Adipocyte (in vitro differentiated cells): Measurements from ENCODE around the gene NEIL3.
A peak's percentile ranks its signal among the peaks of the same experiment; 100 is the strongest.

Experiments
- DNase-seq: peaks from one replicate; pipeline ENCODE4 v3.0.0-alpha.2; 2015; ENCODE audit warnings: low read depth
- H3K27me3 ChIP-seq: replicated peaks from 2 replicates; pipeline ENCODE4 v1.7.0; 2013; ENCODE audit warnings: mild to moderate bottlenecking, low read length, moderate library complexity; ENCODE audit not compliant: control insufficient read depth, insufficient read depth
- H3K36me3 ChIP-seq: 2 replicates; pipeline ENCODE4 v1.7.0; 2013; ENCODE audit warnings: low read length, mild to moderate bottlenecking, moderate library complexity; ENCODE audit not compliant: control insufficient read depth, insufficient read depth, severe bottlenecking
- H3K4me1 ChIP-seq: 2 replicates; pipeline ENCODE4 v1.7.0; 2013; ENCODE audit warnings: mild to moderate bottlenecking, low read length, moderate library complexity; ENCODE audit not compliant: control insufficient read depth, insufficient read depth
- H3K4me3 ChIP-seq: 2 replicates; pipeline ENCODE4 v1.7.0; 2013; ENCODE audit warnings: mild to moderate bottlenecking, low read length, moderate library complexity
- H3K9ac ChIP-seq: 2 replicates; pipeline ENCODE4 v1.7.0; 2013; ENCODE audit warnings: mild to moderate bottlenecking, low read length, moderate library complexity
- H3K9me3 ChIP-seq: 2 replicates; pipeline ENCODE4 v1.7.0; 2013; ENCODE audit warnings: mild to moderate bottlenecking, low read length, moderate library complexity; ENCODE audit not compliant: control insufficient read depth

NEIL3 gene

GRCh38 chr4:177282284-177282835 is 27.3 kb upstream of the NEIL3 start:
- no peak for DNase-seq
- no peak overlapping the region for H3K9ac ChIP-seq

GRCh38 chr4:177283167-177283566 is 26.5 kb upstream of the NEIL3 start:
- no peaks in the 10 kb centered on the region for H3K9me3 ChIP-seq
- H3K27me3 ChIP-seq: no peaks in the 10 kb centered on the region
- peak; percentile 22 for DNase-seq
- H3K4me3 ChIP-seq: no peak overlapping the region
- H3K4me1 ChIP-seq: peaks cover 16% of the 10 kb centered on the region
- no peaks in the 10 kb centered on the region for H3K36me3 ChIP-seq
- H3K9ac ChIP-seq: no peak overlapping the region

More at GRCh38 chr4:177282284-177282835, 27.3 kb upstream of the NEIL3 start:
- Histone ChIP-seq H3K27me3 (no peaks in the 10 kb centered on the region), H3K9me3 (no peaks in the 10 kb centered on the region), H3K36me3 (no peaks in the 10 kb centered on the region), H3K4me1 (peaks cover 16% of the 10 kb centered on the region), H3K4me3 (no peak overlapping the region)

GRCh38 chr4:177285953-177286352 is 23.7 kb upstream of the NEIL3 start:
- Histone ChIP-seq H3K9ac (no peak overlapping the region), H3K9me3 (no peaks in the 10 kb centered on the region), H3K36me3 (no peaks in the 10 kb centered on the region), H3K27me3 (no peaks in the 10 kb centered on the region), H3K4me3 (no peak overlapping the region), H3K4me1 (peaks cover 14% of the 10 kb centered on the region)
- DNase-seq: no peak

- Histone ChIP-seq H3K4me3 (no peak overlapping the region), H3K36me3 (no peaks in the 10 kb centered on the region), H3K27me3 (no peaks in the 10 kb centered on the region), H3K4me1 (peaks cover 1% of the 10 kb centered on the region), H3K9me3 (no peaks in the 10 kb centered on the region), H3K9ac (no peak overlapping the region)
- no peak for DNase-seq
Measured at GRCh38 chr4:177287255-177287654, 22.4 kb upstream of the NEIL3 start.

- Histone ChIP-seq H3K27me3 (no peaks in the 10 kb centered on the region), H3K4me3 (no peak overlapping the region), H3K4me1 (peaks cover 3% of the 10 kb centered on the region), H3K36me3 (no peaks in the 10 kb centered on the region), H3K9me3 (no peaks in the 10 kb centered on the region), H3K9ac (no peak overlapping the region)
- DNase-seq: no peak
Measured at GRCh38 chr4:177288335-177288734, 21.3 kb upstream of the NEIL3 start.

- no peaks in the 10 kb centered on the region for H3K9me3 ChIP-seq
- H3K27me3 ChIP-seq: no peaks in the 10 kb centered on the region
- H3K36me3 ChIP-seq: no peaks in the 10 kb centered on the region
- peaks cover 12% of the 10 kb centered on the region for H3K4me1 ChIP-seq
- H3K9ac ChIP-seq: no peak overlapping the region
- DNase-seq: no peak
- no peak overlapping the region for H3K4me3 ChIP-seq
Measured at GRCh38 chr4:177290780-177291179, 18.9 kb upstream of the NEIL3 start.

GRCh38 chr4:177292171-177292570 is 17.5 kb upstream of the NEIL3 start:
- H3K9me3 ChIP-seq: no peaks in the 10 kb centered on the region
- no peak for DNase-seq
- H3K27me3 ChIP-seq: no peaks in the 10 kb centered on the region
- no peaks in the 10 kb centered on the region for H3K36me3 ChIP-seq
- no peak overlapping the region for H3K9ac ChIP-seq
- H3K4me3 ChIP-seq: no peak overlapping the region
- H3K4me1 ChIP-seq: peaks cover 12% of the 10 kb centered on the region

GRCh38 chr4:177293208-177294033 is 16.3 kb upstream of the NEIL3 start:
- Histone ChIP-seq H3K9me3 (peaks cover 10% of the 10 kb centered on the region), H3K27me3 (no peaks in the 10 kb centered on the region), H3K36me3 (no peaks in the 10 kb centered on the region), H3K4me3 (no peak overlapping the region), H3K9ac (no peak overlapping the region), H3K4me1 (peaks cover 12% of the 10 kb centered on the region)
- peak; percentile 57 for DNase-seq

GRCh38 chr4:177297785-177298391 is 11.8 kb upstream of the NEIL3 start:
- Histone ChIP-seq H3K4me1 (peaks cover 17% of the 10 kb centered on the region), H3K9ac (no peak overlapping the region), H3K36me3 (no peaks in the 10 kb centered on the region), H3K4me3 (no peak overlapping the region), H3K9me3 (peaks cover 10% of the 10 kb centered on the region), H3K27me3 (no peaks in the 10 kb centered on the region)
- DNase-seq: no peak

- Histone ChIP-seq H3K4me1 (peaks cover 5% of the 10 kb centered on the region), H3K9ac (no peak overlapping the region), H3K9me3 (peaks cover 10% of the 10 kb centered on the region), H3K4me3 (no peak overlapping the region), H3K27me3 (no peaks in the 10 kb centered on the region), H3K36me3 (no peaks in the 10 kb centered on the region)
- DNase-seq: no peak
Measured at GRCh38 chr4:177301126-177301639, 8.5 kb upstream of the NEIL3 start.

GRCh38 chr4:177302371-177303100 is 7.1 kb upstream of the NEIL3 start:
- peak; percentile 69 for DNase-seq
- H3K36me3 ChIP-seq: no peaks in the 10 kb centered on the region
- H3K9ac ChIP-seq: no peak overlapping the region
- H3K27me3 ChIP-seq: no peaks in the 10 kb centered on the region
- peaks cover 7% of the 10 kb centered on the region for H3K9me3 ChIP-seq
- peaks cover 5% of the 10 kb centered on the region for H3K4me1 ChIP-seq
- H3K4me3 ChIP-seq: no peak overlapping the region
